ENCODE measurements around the gene SLC33A1. TPM values are rescaled to one million over a fixed set of nuclear protein-coding genes. Genes with fewer than 3 reads are reported as not detected.

SLC33A1 gene
- total RNA-seq, 1 experiment from 2014 or later: 24.9 TPM

GRCh38 chr3:155778462-155778861 is 75.8 kb downstream of the SLC33A1 start (continued):
- TF ChIP-seq ETV6 (CRISPR knock-in tag; IDR thresholded peaks at IDR 0.05) (no peak), SMAD3 (CRISPR knock-in tag; IDR thresholded peaks at IDR 0.05; ENCODE audit: borderline replicate concordance) (no peak), ARID4B (CRISPR knock-in tag; IDR thresholded peaks at IDR 0.05; ENCODE audit: borderline replicate concordance) (no peak)
- TF ChIP-seq, protein P1, sequence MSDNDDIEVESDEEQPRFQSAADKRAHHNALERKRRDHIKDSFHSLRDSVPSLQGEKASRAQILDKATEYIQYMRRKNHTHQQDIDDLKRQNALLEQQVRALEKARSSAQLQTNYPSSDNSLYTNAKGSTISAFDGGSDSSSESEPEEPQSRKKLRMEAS (CRISPR knock-in tag; IDR thresholded peaks at IDR 0.05): no peak

DNA sequence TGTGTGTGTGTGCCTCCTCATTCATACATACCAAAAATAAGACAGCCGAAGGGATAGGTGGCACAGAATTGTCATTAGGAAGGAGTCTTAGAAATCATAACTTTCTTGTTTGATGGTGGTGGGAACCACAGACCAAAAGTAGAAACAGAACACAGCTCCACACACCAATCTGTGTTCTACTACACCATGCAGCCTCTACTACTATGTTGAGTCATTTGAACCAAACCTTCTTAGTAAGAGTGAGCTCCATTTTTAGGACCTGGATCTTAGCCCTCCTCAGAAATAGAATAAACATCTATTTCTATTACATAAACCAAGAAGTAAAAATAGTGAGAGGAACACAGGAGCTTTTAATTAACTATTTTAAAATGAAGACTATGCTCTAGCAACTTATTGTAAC is 81.4 kb downstream of the SLC33A1 start:
- Mint-ChIP-seq H3K27me3 (ENCODE audit: low read depth) (no peaks in the 10 kb centered on the region), H3K4me3 (no peak overlapping the region), H3K36me3 (peaks cover 18% of the 10 kb centered on the region), H3K27ac (no peak overlapping the region), H3K4me1 (peaks cover 6% of the 10 kb centered on the region; the same call in 1 of the 2 replicates), H3K9me3 (peaks cover 10% of the 10 kb centered on the region)
- DNase-seq (ENCODE audit: low spot score): no peak
- CTCF ChIA-PET: no interaction called here
- POLR2A ChIA-PET: no interaction called here
- no peak for ATAC-seq
- TF ChIP-seq FOXK1 (CRISPR knock-in tag; IDR thresholded peaks at IDR 0.05) (no peak), STAT6 (CRISPR knock-in tag; conservative IDR thresholded peaks at IDR 0.05; ENCODE audit: low read depth) (no peak), ZNF671 (CRISPR knock-in tag; IDR thresholded peaks at IDR 0.05) (no peak), NFYB (CRISPR knock-in tag; conservative IDR thresholded peaks at IDR 0.05; ENCODE audit: low read depth) (no peak)
- TF ChIP-seq, protein P2, sequence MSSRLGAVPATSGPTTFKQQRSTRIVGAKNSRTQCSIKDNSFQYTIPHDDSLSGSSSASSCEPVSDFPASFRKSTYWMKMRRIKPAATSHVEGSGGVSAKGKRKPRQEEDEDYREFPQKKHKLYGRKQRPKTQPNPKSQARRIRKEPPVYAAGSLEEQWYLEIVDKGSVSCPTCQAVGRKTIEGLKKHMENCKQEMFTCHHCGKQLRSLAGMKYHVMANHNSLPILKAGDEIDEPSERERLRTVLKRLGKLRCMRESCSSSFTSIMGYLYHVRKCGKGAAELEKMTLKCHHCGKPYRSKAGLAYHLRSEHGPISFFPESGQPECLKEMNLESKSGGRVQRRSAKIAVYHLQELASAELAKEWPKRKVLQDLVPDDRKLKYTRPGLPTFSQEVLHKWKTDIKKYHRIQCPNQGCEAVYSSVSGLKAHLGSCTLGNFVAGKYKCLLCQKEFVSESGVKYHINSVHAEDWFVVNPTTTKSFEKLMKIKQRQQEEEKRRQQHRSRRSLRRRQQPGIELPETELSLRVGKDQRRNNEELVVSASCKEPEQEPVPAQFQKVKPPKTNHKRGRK (CRISPR knock-in tag; IDR thresholded peaks at IDR 0.05; ENCODE audit: borderline replicate concordance): no peak

DNA sequence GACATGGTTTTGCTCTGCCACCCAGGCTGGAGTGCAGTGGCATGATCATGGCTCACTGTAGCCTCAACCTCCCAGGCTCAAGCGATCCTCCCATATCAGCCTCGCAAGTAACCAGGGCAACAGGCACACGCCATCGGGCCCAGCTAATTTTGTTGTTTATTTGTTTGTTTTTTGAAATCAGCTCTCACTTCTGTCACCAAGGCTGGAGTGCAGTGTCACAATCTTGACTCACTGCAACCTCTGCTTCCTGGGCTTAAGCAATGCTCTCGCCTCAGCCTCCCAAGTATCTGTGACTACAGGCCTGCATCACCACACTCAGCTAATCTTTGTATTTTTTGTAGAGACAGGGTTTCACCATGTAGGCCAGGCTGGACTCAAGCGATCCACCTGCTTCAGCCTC is 83.1 kb downstream of the SLC33A1 start:
- H3K4me1 Mint-ChIP-seq: peaks cover 6% of the 10 kb centered on the region; the same call in 1 of the 2 replicates
- ATAC-seq (no peak), DNase-seq (ENCODE audit: low spot score) (no peak)
- H3K36me3 Mint-ChIP-seq: peaks cover 18% of the 10 kb centered on the region
- ChIA-PET CTCF (no interaction called here), POLR2A (no interaction called here)
- H3K27ac Mint-ChIP-seq: no peak overlapping the region
- peaks cover 10% of the 10 kb centered on the region for H3K9me3 Mint-ChIP-seq
- H3K27me3 Mint-ChIP-seq (ENCODE audit: low read depth): no peaks in the 10 kb centered on the region
- H3K4me3 Mint-ChIP-seq: no peak overlapping the region
- TF ChIP-seq ZNF121 (CRISPR knock-in tag; IDR thresholded peaks at IDR 0.05) (no peak), GTF2I (CRISPR knock-in tag; conservative IDR thresholded peaks at IDR 0.05) (no peak), TEAD1 (CRISPR knock-in tag; IDR thresholded peaks at IDR 0.05) (no peak), JUN (CRISPR knock-in tag; IDR thresholded peaks at IDR 0.05) (no peak), ZNF425 (CRISPR knock-in tag; conservative IDR thresholded peaks at IDR 0.05) (no peak), IRF2 (CRISPR knock-in tag; IDR thresholded peaks at IDR 0.05; ENCODE audit: borderline replicate concordance, low read depth) (no peak), ZBTB43 (CRISPR knock-in tag; IDR thresholded peaks at IDR 0.05) (no peak), CREB1 (CRISPR knock-in tag; IDR thresholded peaks at IDR 0.05) (no peak), MXD4 (CRISPR knock-in tag; IDR thresholded peaks at IDR 0.05; ENCODE audit: borderline replicate concordance) (no peak), MYBL2 (CRISPR knock-in tag; IDR thresholded peaks at IDR 0.05) (no peak), RORB (CRISPR knock-in tag; IDR thresholded peaks at IDR 0.05) (no peak), EMX1 (CRISPR knock-in tag; IDR thresholded peaks at IDR 0.05) (no peak)
- TF ChIP-seq, protein P2 (CRISPR knock-in tag; IDR thresholded peaks at IDR 0.05; ENCODE audit: borderline replicate concordance): no peak

Measured in WTC11 (cell line).